ENCODE results near the gene FAM185A. TPM values are rescaled to one million over a fixed set of nuclear protein-coding genes. Genes with fewer than 3 reads are reported as not detected.
"Not testable (repeated sequence)": the region's sequence is repeated elsewhere in the genome, so short reads cannot be mapped to it uniquely, and the experiment has no call there.

FAM185A gene
- total and polyA plus RNA-seq, 2 of the 4 experiments (the other 2 are of a cell fraction) = 3.6 to 4.3 TPM

DNA sequence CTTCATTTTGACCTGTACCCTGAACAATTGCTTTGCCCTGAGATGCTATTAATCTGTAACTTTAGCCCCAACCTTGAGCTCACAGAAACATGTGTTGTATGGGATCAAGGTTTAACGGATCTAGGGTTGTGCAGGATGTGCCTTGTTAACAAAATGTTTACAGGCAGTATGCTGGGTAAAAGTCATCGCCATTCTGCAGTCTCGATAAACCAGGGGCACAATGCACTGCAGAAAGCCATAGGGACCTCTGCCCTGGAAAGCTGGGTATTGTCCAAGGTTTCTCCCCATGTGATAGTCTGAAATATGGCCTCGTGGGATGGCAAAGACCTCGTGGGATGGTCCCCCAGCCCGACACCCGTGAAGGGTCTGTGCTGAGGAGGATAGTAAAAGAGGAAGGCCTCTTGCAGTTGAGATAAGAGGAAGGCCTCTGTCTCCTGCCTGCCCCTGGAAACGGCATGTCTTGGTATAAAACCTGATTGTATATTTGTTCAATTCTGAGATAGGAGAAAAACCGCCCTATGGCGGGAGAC is 89.8 kb downstream of the FAM185A start:
- H2AFZ ChIP-seq (replicated peaks; ENCODE audit: low read length, poor library complexity); H3K9me1 ChIP-seq (ENCODE audit: insufficient read depth, low read length); H2BK15ac ChIP-seq (ENCODE audit: low read depth, low read length); H3K36me3 ChIP-seq (ENCODE audit: control insufficient read depth, insufficient read depth, low read length); H3K4me1 ChIP-seq (ENCODE audit: control insufficient read depth, insufficient read depth, low read length); H3K27ac ChIP-seq (ENCODE audit: insufficient read depth, low read length); ATAC-seq (ENCODE audit: low read depth); H3K9ac ChIP-seq (ENCODE audit: low read depth, low read length); H3K79me1 ChIP-seq (ENCODE audit: low read depth in 1 of 2, low read length in 2 of 2); H3K56ac ChIP-seq (ENCODE audit: extremely low read depth, insufficient read depth, low read length); dilution Hi-C loops (cut with HindIII; ENCODE audit: low sequenced_read_pairs, unreplicated experiment); H4K5ac ChIP-seq (ENCODE audit: low read depth, low read length); intact Hi-C loops (cut with micrococcal nuclease); H3K27me3 ChIP-seq (ENCODE audit: control insufficient read depth, insufficient read depth, low read length); H3K4me3 ChIP-seq (ENCODE audit: insufficient read depth, low read depth, low read length); H3K23ac ChIP-seq (ENCODE audit: low read depth, low read length); H3K4ac ChIP-seq (ENCODE audit: low read depth, low read length); H3K4me2 ChIP-seq (ENCODE audit: low read depth, low read length); H4K8ac ChIP-seq (ENCODE audit: low read depth in 2 of 2, low read length in 2 of 2); in situ Hi-C loops (cut with MboI; ENCODE audit: low sequenced_read_pairs); H3K14ac ChIP-seq (replicated peaks; ENCODE audit: low read depth, low read length); CTCF ChIA-PET; H3K18ac ChIP-seq (ENCODE audit: low read depth, low read length); DNase-seq; H3K9me3 ChIP-seq (ENCODE audit: control insufficient read depth, insufficient read depth, low read length); H4K91ac ChIP-seq (ENCODE audit: insufficient read depth, low read depth, low read length); POLR2A ChIA-PET (ENCODE audit: unreplicated experiment); H2AK9ac ChIP-seq (replicated peaks; ENCODE audit: low read depth, low read length, poor library complexity); H2BK5ac ChIP-seq (ENCODE audit: low read depth, low read length, poor library complexity, severe bottlenecking); H2BK120ac ChIP-seq (ENCODE audit: low read depth, low read length); H4K20me1 ChIP-seq (ENCODE audit: insufficient read depth, low read length); BruUV-seq (replicated peaks): not testable (repeated sequence)
- 83% methylated on average over 4 of the region's 10 CpGs; no CpG with 5 or more reads in 1 of the 2 experiments for WGBS, 2 experiments (ENCODE audit: extremely low coverage in 2 of 2, insufficient read length in 1 of 2)
- Histone ChIP-seq H2AK5ac (ENCODE audit: low read depth, low read length) (peak overlapping the region; percentile 67), H2BK20ac (ENCODE audit: low read depth, low read length) (peak overlapping the region; percentile 8; the same call in 1 of the 2 replicates)
